Activated naive CD4-positive, alpha-beta T cell treated with anti-CD3 and anti-CD28 coated beads for 36 hours (primary cell): Measurements from ENCODE around the gene UGT1A3. TPM values are rescaled to one million over a fixed set of nuclear protein-coding genes. Genes with fewer than 3 reads are reported as not detected.

Experiments
- CTCF ChIA-PET: fragments of 350-600 bp; sonication (Branson Sonifier 250); formaldehyde crosslinking; loops from one replicate; lab custom pipeline; 2021; ENCODE audit warnings: antibody characterized with exemption; lab: Charles Lee
- DNase-seq: peaks from one replicate; pipeline ENCODE4 v3.0.0-alpha.2; 2020
- H3K27ac Mint-ChIP-seq: one replicate; pipeline ENCODE4 v1.8.0; 2021; ENCODE audit warnings: mild to moderate bottlenecking, mixed read lengths
- H3K27me3 Mint-ChIP-seq: one replicate; pipeline ENCODE4 v1.8.0; 2021; ENCODE audit warnings: low read depth, mixed read lengths
- H3K36me3 Mint-ChIP-seq: one replicate; pipeline ENCODE4 v1.8.0; 2021; ENCODE audit warnings: low read depth, mixed read lengths
- H3K4me1 Mint-ChIP-seq: one replicate; pipeline ENCODE4 v1.8.0; 2021; ENCODE audit warnings: low read depth, mixed read lengths
- H3K4me3 Mint-ChIP-seq: one replicate; pipeline ENCODE4 v1.8.0; 2021; ENCODE audit warnings: mild to moderate bottlenecking, moderate library complexity, mixed read lengths
- H3K9me3 Mint-ChIP-seq: one replicate; pipeline ENCODE4 v1.8.0; 2021; ENCODE audit warnings: mixed read lengths
- intact Hi-C: fragments of 100-400 bp; cut with micrococcal nuclease; formaldehyde crosslinking; loops from one replicate; pipeline ENCODE4 v1.15.1; 2023
- total RNA-seq, 2 experiments: library from RNA; stranded (reverse); gene quantifications; one replicate each; pipeline ENCODE4 v1.2.3, GENCODE V29; 2021

UGT1A3 gene
- total RNA-seq, 2 experiments from 2014 or later: not detected

DNA sequence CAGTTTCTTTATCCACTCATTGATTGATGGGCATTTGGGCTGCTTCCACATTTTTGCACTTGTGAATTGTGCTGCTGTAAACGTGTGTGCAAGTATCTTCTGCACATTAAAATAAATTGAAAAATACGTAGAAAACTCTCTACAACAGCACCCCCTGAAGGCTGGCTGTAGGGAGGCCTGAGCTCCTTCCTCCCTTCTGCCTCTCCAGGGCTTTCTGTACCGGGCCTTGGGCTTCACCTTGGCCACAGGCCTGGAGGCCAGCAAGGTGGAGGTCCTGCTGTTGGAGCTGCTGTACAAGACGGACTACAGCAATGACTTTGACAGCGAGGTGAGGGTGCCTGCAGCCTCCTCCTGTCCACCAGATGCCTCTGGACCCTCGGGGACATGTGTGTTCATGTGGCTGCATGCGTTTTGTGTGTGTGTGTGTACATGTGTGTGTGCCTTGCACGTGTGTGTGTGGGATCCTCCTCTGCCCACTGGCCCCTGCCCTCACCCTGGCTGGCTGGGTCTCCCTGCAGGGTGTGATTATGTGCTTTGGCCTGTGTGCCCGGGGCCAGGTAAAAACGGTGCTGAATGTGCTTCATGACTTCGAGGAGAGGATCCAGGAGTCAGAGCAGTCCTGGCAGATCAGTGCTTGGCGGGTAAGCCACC lies 78.5 kb downstream of the UGT1A3 start:
- H3K36me3 Mint-ChIP-seq: no peaks in the 10 kb centered on the region
- no peak overlapping the region for H3K27ac Mint-ChIP-seq
- intact Hi-C loops: no loop called here
- CTCF ChIA-PET: no interaction called here
- DNase-seq: no peak
- H3K4me3 Mint-ChIP-seq: no peak overlapping the region
- no peaks in the 10 kb centered on the region for H3K4me1 Mint-ChIP-seq
- H3K27me3 Mint-ChIP-seq: peaks cover 2% of the 10 kb centered on the region
- H3K9me3 Mint-ChIP-seq: no peaks in the 10 kb centered on the region

GRCh38 chr2:233807966-233808935 lies 79.4 kb downstream of the UGT1A3 start:
- Mint-ChIP-seq H3K36me3 (no peaks in the 10 kb centered on the region), H3K9me3 (no peaks in the 10 kb centered on the region), H3K4me3 (no peak overlapping the region), H3K4me1 (no peaks in the 10 kb centered on the region), H3K27ac (no peak overlapping the region), H3K27me3 (no peaks in the 10 kb centered on the region)
- no peak for DNase-seq
- CTCF ChIA-PET: no interaction called here
- intact Hi-C loops: no loop called here

GRCh38 chr2:233810385-233810784 lies 81.5 kb downstream of the UGT1A3 start:
- Mint-ChIP-seq H3K9me3 (no peaks in the 10 kb centered on the region), H3K27me3 (no peaks in the 10 kb centered on the region), H3K4me1 (no peaks in the 10 kb centered on the region), H3K36me3 (no peaks in the 10 kb centered on the region), H3K4me3 (no peak overlapping the region), H3K27ac (no peak overlapping the region)
- intact Hi-C loops: no loop called here
- CTCF ChIA-PET: no interaction called here
- DNase-seq: no peak

GRCh38 chr2:233811087-233811486 lies 82.2 kb downstream of the UGT1A3 start:
- Mint-ChIP-seq H3K27me3 (no peaks in the 10 kb centered on the region), H3K27ac (no peak overlapping the region), H3K9me3 (no peaks in the 10 kb centered on the region), H3K4me1 (no peaks in the 10 kb centered on the region), H3K4me3 (no peak overlapping the region), H3K36me3 (no peaks in the 10 kb centered on the region)
- no peak for DNase-seq
- intact Hi-C loops: no loop called here
- CTCF ChIA-PET: no interaction called here

DNA sequence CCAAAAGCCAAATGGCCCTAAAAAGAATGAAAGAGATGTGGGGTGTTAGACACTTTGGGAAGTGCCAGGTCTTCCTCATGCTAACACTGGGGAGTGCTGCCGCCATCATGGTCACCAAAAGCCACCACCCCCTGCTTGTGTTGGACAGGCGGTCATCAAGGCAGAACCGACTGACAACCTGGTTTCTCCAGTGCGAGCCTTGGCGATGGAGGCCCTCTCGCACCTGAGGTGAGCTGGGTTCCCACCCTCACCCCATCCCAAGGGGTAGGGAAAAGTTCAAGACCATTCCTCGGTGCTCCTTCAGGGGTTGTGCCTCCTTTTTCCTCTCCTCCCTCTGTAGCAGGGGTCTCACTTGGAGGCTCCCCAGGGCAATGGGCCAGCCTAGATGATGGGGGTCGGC lies 82.9 kb downstream of the UGT1A3 start:
- H3K27ac Mint-ChIP-seq: no peak overlapping the region
- H3K36me3 Mint-ChIP-seq: no peaks in the 10 kb centered on the region
- CTCF ChIA-PET: no interaction called here
- intact Hi-C loops: no loop called here
- no peaks in the 10 kb centered on the region for H3K4me1 Mint-ChIP-seq
- no peaks in the 10 kb centered on the region for H3K9me3 Mint-ChIP-seq
- no peak overlapping the region for H3K4me3 Mint-ChIP-seq
- no peaks in the 10 kb centered on the region for H3K27me3 Mint-ChIP-seq
- DNase-seq: no peak

GRCh38 chr2:233813236-233814055 lies 84.6 kb downstream of the UGT1A3 start:
- H3K9me3 Mint-ChIP-seq: no peaks in the 10 kb centered on the region
- H3K27ac Mint-ChIP-seq: no peak overlapping the region
- H3K4me3 Mint-ChIP-seq: no peak overlapping the region
- no peaks in the 10 kb centered on the region for H3K36me3 Mint-ChIP-seq
- H3K4me1 Mint-ChIP-seq: no peaks in the 10 kb centered on the region
- intact Hi-C loops: no loop called here
- CTCF ChIA-PET: interaction anchor here (0.6 kb wide), 1 partner anchor 727 kb away, joined by 4 read pairs; no protein-coding TSS in a partner anchor
- DNase-seq: no peak
- H3K27me3 Mint-ChIP-seq: no peaks in the 10 kb centered on the region

- DNase-seq: peak; percentile 1
- Mint-ChIP-seq H3K27ac (no peak overlapping the region), H3K9me3 (no peaks in the 10 kb centered on the region), H3K36me3 (no peaks in the 10 kb centered on the region), H3K4me3 (no peak overlapping the region), H3K27me3 (no peaks in the 10 kb centered on the region), H3K4me1 (no peaks in the 10 kb centered on the region)
- CTCF ChIA-PET: no interaction called here
- intact Hi-C loops: no loop called here
Measured at GRCh38 chr2:233814056-233814835, 85.4 kb downstream of the UGT1A3 start.

DNA sequence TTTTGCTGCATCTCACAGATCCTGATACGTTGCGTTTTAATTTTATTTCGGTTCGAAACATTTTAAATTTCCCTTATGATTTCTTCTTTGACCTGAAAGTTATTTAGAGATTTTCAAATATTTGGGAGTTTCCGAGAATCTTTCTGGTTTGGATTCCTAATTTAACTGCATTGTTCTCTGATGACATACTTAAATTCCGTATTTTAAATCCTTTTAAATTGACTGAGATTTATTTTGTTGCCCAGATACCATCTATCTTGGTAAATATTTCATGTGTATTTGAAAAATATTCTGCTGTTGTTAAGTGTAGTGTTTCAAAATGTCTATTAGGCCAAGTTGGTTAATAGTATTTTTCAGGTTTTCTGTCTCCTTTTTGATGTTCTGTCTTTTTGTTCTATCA lies 87.0 kb downstream of the UGT1A3 start:
- no peaks in the 10 kb centered on the region for H3K9me3 Mint-ChIP-seq
- intact Hi-C loops: no loop called here
- H3K4me1 Mint-ChIP-seq: no peaks in the 10 kb centered on the region
- no peaks in the 10 kb centered on the region for H3K27me3 Mint-ChIP-seq
- H3K4me3 Mint-ChIP-seq: no peak overlapping the region
- DNase-seq: no peak
- CTCF ChIA-PET: no interaction called here
- H3K36me3 Mint-ChIP-seq: no peaks in the 10 kb centered on the region
- no peak overlapping the region for H3K27ac Mint-ChIP-seq

DNA sequence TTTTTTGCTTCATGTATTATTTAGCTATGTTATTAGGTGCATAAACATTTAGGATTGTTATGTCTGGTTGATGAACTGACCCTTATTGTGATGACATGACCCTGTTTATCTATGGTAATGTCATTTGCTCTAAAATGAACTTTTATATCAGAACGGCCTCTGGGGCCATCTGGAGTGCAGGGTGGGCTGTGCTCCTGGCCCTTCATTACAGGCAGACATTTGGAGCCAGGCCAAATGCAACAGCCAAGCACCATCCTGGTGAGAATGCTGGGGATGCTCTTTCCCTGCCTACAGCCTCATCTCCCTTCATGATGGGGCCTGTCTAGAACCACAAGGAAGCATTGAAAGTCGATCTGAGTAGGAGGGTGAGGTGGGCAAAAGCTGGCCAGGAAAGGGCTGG lies 87.5 kb downstream of the UGT1A3 start:
- DNase-seq: no peak
- H3K9me3 Mint-ChIP-seq: no peaks in the 10 kb centered on the region
- no peaks in the 10 kb centered on the region for H3K27me3 Mint-ChIP-seq
- H3K4me3 Mint-ChIP-seq: no peak overlapping the region
- CTCF ChIA-PET: no interaction called here
- H3K36me3 Mint-ChIP-seq: no peaks in the 10 kb centered on the region
- no peak overlapping the region for H3K27ac Mint-ChIP-seq
- no peaks in the 10 kb centered on the region for H3K4me1 Mint-ChIP-seq
- intact Hi-C loops: no loop called here

DNA sequence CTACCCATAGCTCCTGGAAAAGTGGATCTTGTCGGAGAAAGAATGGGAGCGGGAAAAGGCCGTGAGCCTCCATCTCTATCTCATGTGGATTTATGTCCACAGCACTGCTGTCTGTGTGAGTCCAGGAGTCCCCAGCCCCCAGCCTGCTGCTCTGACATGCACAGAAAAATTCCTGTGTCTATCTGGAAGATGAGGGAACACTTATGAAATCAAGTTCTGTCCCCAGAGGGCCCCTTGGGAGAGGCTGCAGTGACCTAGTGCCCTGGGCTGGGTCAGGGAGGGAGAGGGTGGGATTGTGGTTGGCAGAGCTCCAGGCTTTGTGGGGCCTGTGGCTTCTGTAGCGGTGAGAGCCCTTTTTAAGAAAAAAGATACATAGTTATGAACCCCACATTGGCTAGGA lies 87.9 kb downstream of the UGT1A3 start:
- CTCF ChIA-PET: no interaction called here
- no peaks in the 10 kb centered on the region for H3K9me3 Mint-ChIP-seq
- intact Hi-C loops: no loop called here

DNA sequence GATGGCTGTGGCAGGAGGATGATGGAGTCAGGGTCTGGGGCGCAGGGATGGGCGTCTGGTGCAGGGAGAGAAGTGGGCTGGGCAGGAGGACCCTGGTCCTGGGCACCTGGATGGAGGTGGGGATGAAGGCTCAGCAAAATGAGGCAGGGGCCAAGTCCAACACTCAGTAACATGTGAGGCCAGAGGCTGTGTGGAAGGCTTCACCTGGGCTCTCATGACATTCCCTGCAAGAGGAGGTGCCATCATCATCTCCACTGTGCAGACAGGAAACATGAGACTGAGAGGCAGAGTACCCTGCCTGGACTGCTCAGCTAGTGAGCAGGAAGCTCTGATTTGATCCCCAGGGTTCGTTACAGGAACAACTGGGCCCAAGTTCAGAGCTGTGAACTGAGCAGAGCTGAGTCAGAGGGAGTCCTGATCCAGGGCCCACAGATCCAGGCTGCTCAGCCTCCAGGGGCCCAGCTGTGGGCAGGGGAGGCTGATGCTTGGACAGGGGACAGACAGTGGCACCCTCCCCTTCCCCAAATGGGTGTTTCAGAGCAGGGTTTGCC lies 88.6 kb downstream of the UGT1A3 start:
- no peak overlapping the region for H3K27ac Mint-ChIP-seq
- no peaks in the 10 kb centered on the region for H3K9me3 Mint-ChIP-seq
- H3K27me3 Mint-ChIP-seq: no peaks in the 10 kb centered on the region
- intact Hi-C loops: no loop called here
- H3K4me1 Mint-ChIP-seq: no peaks in the 10 kb centered on the region
- no peak overlapping the region for H3K4me3 Mint-ChIP-seq
- no peak for DNase-seq
- no peaks in the 10 kb centered on the region for H3K36me3 Mint-ChIP-seq
- CTCF ChIA-PET: no interaction called here

More for the DNA sequence above, 87.9 kb downstream of the UGT1A3 start:
- no peaks in the 10 kb centered on the region for H3K27me3 Mint-ChIP-seq
- H3K4me3 Mint-ChIP-seq: no peak overlapping the region
- H3K27ac Mint-ChIP-seq: no peak overlapping the region
- H3K36me3 Mint-ChIP-seq: no peaks in the 10 kb centered on the region
- no peak for DNase-seq
- H3K4me1 Mint-ChIP-seq: no peaks in the 10 kb centered on the region
